GM18517 (cell line): ENCODE data around the gene DAPP1.
A peak's percentile ranks its signal among the peaks of the same experiment; 100 is the strongest.
"Not testable (repeated sequence)": the region's sequence is repeated elsewhere in the genome, so short reads cannot be mapped to it uniquely, and the experiment has no call there.

ENCODE experiments used
- ATAC-seq: cut with Tn5 transposase; IDR thresholded peaks from one replicate; pipeline ENCODE4 v1.9.1; 2021; ENCODE audit warnings: mild to moderate bottlenecking, moderate library complexity; ENCODE audit not compliant: unreplicated experiment

DAPP1 gene

GRCh38 chr4:99816545-99817308 is at the start of gene DAPP1:
TSS of gene DAPP1 (plus strand) at chr4:99816827. CDS start at chr4:99816914, 87 bp downstream.
- peak; percentile 98 for ATAC-seq

- not testable (repeated sequence) for ATAC-seq
These were observed 45.8 kb upstream of the DAPP1 start for GRCh38 chr4:99770842-99771241.

GRCh38 chr4:99783940-99784339 is 32.7 kb upstream of the DAPP1 start:
- ATAC-seq, result no peak

GRCh38 chr4:99784842-99785241 is 31.8 kb upstream of the DAPP1 start:
- ATAC-seq, result no peak

- ATAC-seq, result no peak
These were observed 25.6 kb upstream of the DAPP1 start for GRCh38 chr4:99790796-99791617.

GRCh38 chr4:99800332-99801004 is 16.2 kb upstream of the DAPP1 start:
- no peak for ATAC-seq

GRCh38 chr4:99801005-99801699 is 15.5 kb upstream of the DAPP1 start:
- ATAC-seq, result no peak

- no peak for ATAC-seq
These were observed 13.0 kb upstream of the DAPP1 start for GRCh38 chr4:99803566-99804101.

- ATAC-seq, result no peak
These were observed 10.1 kb upstream of the DAPP1 start for GRCh38 chr4:99806545-99806944.

- ATAC-seq, result no peak
These were observed 9.0 kb upstream of the DAPP1 start for GRCh38 chr4:99807666-99808065.

- peak; percentile 77 for ATAC-seq
These were observed 8.3 kb upstream of the DAPP1 start for GRCh38 chr4:99808260-99808857.

GRCh38 chr4:99809326-99809725 is 7.3 kb upstream of the DAPP1 start:
- ATAC-seq, result no peak

GRCh38 chr4:99810536-99810935 is 6.1 kb upstream of the DAPP1 start:
- no peak for ATAC-seq

- ATAC-seq, result no peak
These were observed 5.5 kb upstream of the DAPP1 start for GRCh38 chr4:99811117-99811516.

- no peak for ATAC-seq
These were observed 4.8 kb upstream of the DAPP1 start for GRCh38 chr4:99811850-99812249.

GRCh38 chr4:99815597-99816011 is 1.0 kb upstream of the DAPP1 start:
- no peak for ATAC-seq

GRCh38 chr4:99817309-99817890 is 773 bp downstream of the DAPP1 start:
- ATAC-seq, result peak; percentile 22

GRCh38 chr4:99818661-99819060 is 2.0 kb downstream of the DAPP1 start:
- no peak for ATAC-seq

GRCh38 chr4:99821918-99822503 is 5.4 kb downstream of the DAPP1 start:
- ATAC-seq, result peak; percentile 89
